CD4-positive, alpha-beta T cell treated with Interleukin-10 for 1 hour (primary cell): ENCODE data around the gene ZDBF2.
A peak's percentile ranks its signal among the peaks of the same experiment; 100 is the strongest.
"Not testable (repeated sequence)": the region's sequence is repeated elsewhere in the genome, so short reads cannot be mapped to it uniquely, and the experiment has no call there.

Experiments used
- DNase-seq: peaks from one replicate; pipeline ENCODE4 v3.0.0-alpha.2; 2020

Gene ZDBF2

GRCh38 chr2:206260188-206261012, 14.1 kb upstream of the ZDBF2 start:
- no peak for DNase-seq

- no peak for DNase-seq
These were observed 10.4 kb upstream of the ZDBF2 start for GRCh38 chr2:206263959-206264603.

- no peak for DNase-seq
These were observed 8.0 kb upstream of the ZDBF2 start for GRCh38 chr2:206266130-206267125.

- no peak for DNase-seq
These were observed 6.9 kb upstream of the ZDBF2 start for GRCh38 chr2:206267567-206267966.

GRCh38 chr2:206271065-206271464, 3.4 kb upstream of the ZDBF2 start:
- DNase-seq, result no peak

GRCh38 chr2:206273905-206274304, 558 bp upstream of the ZDBF2 start:
- no peak for DNase-seq

GRCh38 chr2:206275312-206276055, 1.0 kb downstream of the ZDBF2 start:
- DNase-seq, result peak; percentile 41

- no peak for DNase-seq
These were observed 1.9 kb downstream of the ZDBF2 start for GRCh38 chr2:206276169-206276942.

GRCh38 chr2:206277503-206277902, 3.0 kb downstream of the ZDBF2 start:
- no peak for DNase-seq

- no peak for DNase-seq
These were observed 8.3 kb downstream of the ZDBF2 start for GRCh38 chr2:206282746-206283145.

GRCh38 chr2:206287197-206287596, 12.7 kb downstream of the ZDBF2 start:
- DNase-seq, result no peak

- DNase-seq, result no peak
These were observed 14.9 kb downstream of the ZDBF2 start for GRCh38 chr2:206289391-206289790.

- DNase-seq, result no peak
These were observed 21.7 kb downstream of the ZDBF2 start for GRCh38 chr2:206296128-206296527.

GRCh38 chr2:206299608-206300007, 25.1 kb downstream of the ZDBF2 start:
- DNase-seq, result not testable (repeated sequence)

- no peak for DNase-seq
These were observed 31.2 kb downstream of the ZDBF2 start for GRCh38 chr2:206305523-206306245.

GRCh38 chr2:206311026-206311425, 36.6 kb downstream of the ZDBF2 start:
- no peak for DNase-seq

GRCh38 chr2:206316141-206316540, 41.7 kb downstream of the ZDBF2 start:
- DNase-seq, result no peak

GRCh38 chr2:206323033-206323432, 48.6 kb downstream of the ZDBF2 start:
- DNase-seq, result no peak

GRCh38 chr2:206323486-206323885, 49.0 kb downstream of the ZDBF2 start:
- DNase-seq, result no peak

- no peak for DNase-seq
These were observed 50.4 kb downstream of the ZDBF2 start for GRCh38 chr2:206324869-206325268.

- no peak for DNase-seq
These were observed 54.5 kb downstream of the ZDBF2 start for GRCh38 chr2:206328974-206329373.
